SK-N-SH treated with all-trans-retinoic acid at 6 μM for 48 hours (cell line): ENCODE data around the gene GSTM3.

Experiments
- ATAC-seq: fragments of 200-7000 bp; cut with Tn5 transposase; 3 replicates; pipeline ENCODE4 v1.9.1; 2020; ENCODE audit warnings: mild to moderate bottlenecking, moderate library complexity
- ARNTL ChIP-seq: fragments of 450-650 bp; formaldehyde crosslinking; IDR thresholded peaks from 2 replicates; pipeline ENCODE4 v1.5.0; 2020; ENCODE audit warnings: low read depth, mild to moderate bottlenecking, moderate library complexity, borderline replicate concordance
- BACH2 ChIP-seq: fragments of 250-450 bp; sonication (Bioruptor Pico); IDR thresholded peaks from 2 replicates; pipeline ENCODE4 v1.9.0; 2021; ENCODE audit warnings: mild to moderate bottlenecking, borderline replicate concordance
- GLIS3 ChIP-seq: fragments of 250-450 bp; sonication (Bioruptor Pico); IDR thresholded peaks from 2 replicates; pipeline ENCODE4 v1.5.0; 2020; ENCODE audit warnings: mild to moderate bottlenecking, moderate library complexity
- OSR1 ChIP-seq: fragments of 250-450 bp; sonication (Bioruptor Pico); IDR thresholded peaks from 2 replicates; pipeline ENCODE4 v1.8.0; 2022; ENCODE audit warnings: moderate library complexity, mild to moderate bottlenecking, inconsistent platforms
- POU6F1 ChIP-seq: fragments of 250-450 bp; sonication (Bioruptor Pico); IDR thresholded peaks from 2 replicates; pipeline ENCODE4 v1.8.0; 2021; ENCODE audit warnings: low read depth, mild to moderate bottlenecking, moderate library complexity, borderline replicate concordance
- PPARA ChIP-seq: fragments of 250-450 bp; sonication (Bioruptor Pico); IDR thresholded peaks from 2 replicates; pipeline ENCODE4 v1.5.0; 2020; ENCODE audit warnings: mild to moderate bottlenecking, borderline replicate concordance
- RARB ChIP-seq: fragments of 250-450 bp; sonication (Bioruptor Pico); IDR thresholded peaks from 2 replicates; pipeline ENCODE4 v1.8.0; 2021; ENCODE audit warnings: mild to moderate bottlenecking, moderate library complexity
- SNAI2 ChIP-seq: fragments of 250-450 bp; sonication (Bioruptor Pico); IDR thresholded peaks from 2 replicates; pipeline ENCODE4 v1.5.0; 2020; ENCODE audit warnings: mild to moderate bottlenecking, moderate library complexity
- TCF4 ChIP-seq: fragments of 250-450 bp; sonication (Bioruptor Pico); IDR thresholded peaks from 2 replicates; pipeline ENCODE4 v1.8.0; 2021; ENCODE audit warnings: mild to moderate bottlenecking, moderate library complexity, borderline replicate concordance
- TOX ChIP-seq: fragments of 250-450 bp; sonication (Bioruptor Pico); IDR thresholded peaks from 2 replicates; pipeline ENCODE4 v1.8.0; 2021; ENCODE audit warnings: mild to moderate bottlenecking, moderate library complexity, borderline replicate concordance
- TSHZ2 ChIP-seq: fragments of 250-450 bp; sonication (Bioruptor Pico); IDR thresholded peaks from 2 replicates; pipeline ENCODE4 v1.5.0; 2020; ENCODE audit warnings: mild to moderate bottlenecking, moderate library complexity
- ZFP3 ChIP-seq: fragments of 250-450 bp; sonication (Bioruptor Pico); IDR thresholded peaks from 2 replicates; pipeline ENCODE4 v1.5.0; 2020; ENCODE audit warnings: mild to moderate bottlenecking, moderate library complexity
- ZFP30 ChIP-seq: fragments of 450-650 bp; formaldehyde crosslinking; IDR thresholded peaks from 2 replicates; pipeline ENCODE4 v1.5.0; 2022; ENCODE audit warnings: mild to moderate bottlenecking, moderate library complexity
- ZNF565 ChIP-seq: fragments of 450-650 bp; formaldehyde crosslinking; conservative IDR thresholded peaks from 2 replicates; pipeline ENCODE4 v1.5.0; 2020; ENCODE audit warnings: low read depth, mild to moderate bottlenecking, moderate library complexity
- TF ChIP-seq, protein P1 (sequence below): fragments of 250-450 bp; sonication (Bioruptor Pico); IDR thresholded peaks from 2 replicates; pipeline ENCODE4 v1.5.1; 2021; ENCODE audit warnings: mild to moderate bottlenecking, moderate library complexity
- TF ChIP-seq, protein P2 (sequence below): fragments of 250-450 bp; sonication (Bioruptor Pico); IDR thresholded peaks from 2 replicates; pipeline ENCODE4 v1.8.0; 2020; ENCODE audit warnings: mild to moderate bottlenecking, moderate library complexity, borderline replicate concordance
- TF ChIP-seq, protein P3 (sequence below): fragments of 250-450 bp; sonication (Bioruptor Pico); IDR thresholded peaks from 2 replicates; pipeline ENCODE4 v1.5.1; 2020; ENCODE audit warnings: low read depth, mild to moderate bottlenecking, moderate library complexity

GSTM3 gene

GRCh38 chr1:109716570-109717090 is 24.2 kb downstream of the GSTM3 start (continued):
- TF ChIP-seq OSR1 (CRISPR knock-in tag) = no peak
- TF ChIP-seq, protein P1, sequence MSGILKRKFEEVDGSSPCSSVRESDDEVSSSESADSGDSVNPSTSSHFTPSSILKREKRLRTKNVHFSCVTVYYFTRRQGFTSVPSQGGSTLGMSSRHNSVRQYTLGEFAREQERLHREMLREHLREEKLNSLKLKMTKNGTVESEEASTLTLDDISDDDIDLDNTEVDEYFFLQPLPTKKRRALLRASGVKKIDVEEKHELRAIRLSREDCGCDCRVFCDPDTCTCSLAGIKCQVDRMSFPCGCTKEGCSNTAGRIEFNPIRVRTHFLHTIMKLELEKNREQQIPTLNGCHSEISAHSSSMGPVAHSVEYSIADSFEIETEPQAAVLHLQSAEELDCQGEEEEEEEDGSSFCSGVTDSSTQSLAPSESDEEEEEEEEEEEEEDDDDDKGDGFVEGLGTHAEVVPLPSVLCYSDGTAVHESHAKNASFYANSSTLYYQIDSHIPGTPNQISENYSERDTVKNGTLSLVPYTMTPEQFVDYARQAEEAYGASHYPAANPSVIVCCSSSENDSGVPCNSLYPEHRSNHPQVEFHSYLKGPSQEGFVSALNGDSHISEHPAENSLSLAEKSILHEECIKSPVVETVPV = no peak
- TF ChIP-seq ZFP30 = no peak
- TF ChIP-seq, all 23 proteins: peak for 0

- no peak for TF ChIP-seq TCF4 (CRISPR knock-in tag)
- no peak for TF ChIP-seq GLIS3 (CRISPR knock-in tag)
- TF ChIP-seq, protein P2, sequence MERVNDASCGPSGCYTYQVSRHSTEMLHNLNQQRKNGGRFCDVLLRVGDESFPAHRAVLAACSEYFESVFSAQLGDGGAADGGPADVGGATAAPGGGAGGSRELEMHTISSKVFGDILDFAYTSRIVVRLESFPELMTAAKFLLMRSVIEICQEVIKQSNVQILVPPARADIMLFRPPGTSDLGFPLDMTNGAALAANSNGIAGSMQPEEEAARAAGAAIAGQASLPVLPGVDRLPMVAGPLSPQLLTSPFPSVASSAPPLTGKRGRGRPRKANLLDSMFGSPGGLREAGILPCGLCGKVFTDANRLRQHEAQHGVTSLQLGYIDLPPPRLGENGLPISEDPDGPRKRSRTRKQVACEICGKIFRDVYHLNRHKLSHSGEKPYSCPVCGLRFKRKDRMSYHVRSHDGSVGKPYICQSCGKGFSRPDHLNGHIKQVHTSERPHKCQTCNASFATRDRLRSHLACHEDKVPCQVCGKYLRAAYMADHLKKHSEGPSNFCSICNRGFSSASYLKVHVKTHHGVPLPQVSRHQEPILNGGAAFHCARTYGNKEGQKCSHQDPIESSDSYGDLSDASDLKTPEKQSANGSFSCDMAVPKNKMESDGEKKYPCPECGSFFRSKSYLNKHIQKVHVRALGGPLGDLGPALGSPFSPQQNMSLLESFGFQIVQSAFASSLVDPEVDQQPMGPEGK (CRISPR knock-in tag) = no peak
- no peak for TF ChIP-seq ZFP30
- TF ChIP-seq TSHZ2 (CRISPR knock-in tag) = no peak
- TF ChIP-seq ZFP3 = no peak
- TF ChIP-seq POU6F1 (CRISPR knock-in tag) = no peak
- no peak for TF ChIP-seq BACH2
- no peak for TF ChIP-seq ZNF565 (CRISPR knock-in tag)
- no peak for TF ChIP-seq SNAI2 (CRISPR knock-in tag)
- ATAC-seq = no peak
Measured at GRCh38 chr1:109716121-109716520, 24.7 kb downstream of the GSTM3 start.

GRCh38 chr1:109714661-109715372 is 26.0 kb downstream of the GSTM3 start:
- TF ChIP-seq TCF4 (CRISPR knock-in tag) (no peak), TOX (CRISPR knock-in tag) (no peak), ZFP30 (no peak), ZNF565 (CRISPR knock-in tag) (no peak), SNAI2 (CRISPR knock-in tag) (no peak)
- TF ChIP-seq, protein P2 (CRISPR knock-in tag) = no peak
- ATAC-seq = no peak

GRCh38 chr1:109713636-109714035 is 27.2 kb downstream of the GSTM3 start:
- TF ChIP-seq, protein P3, sequence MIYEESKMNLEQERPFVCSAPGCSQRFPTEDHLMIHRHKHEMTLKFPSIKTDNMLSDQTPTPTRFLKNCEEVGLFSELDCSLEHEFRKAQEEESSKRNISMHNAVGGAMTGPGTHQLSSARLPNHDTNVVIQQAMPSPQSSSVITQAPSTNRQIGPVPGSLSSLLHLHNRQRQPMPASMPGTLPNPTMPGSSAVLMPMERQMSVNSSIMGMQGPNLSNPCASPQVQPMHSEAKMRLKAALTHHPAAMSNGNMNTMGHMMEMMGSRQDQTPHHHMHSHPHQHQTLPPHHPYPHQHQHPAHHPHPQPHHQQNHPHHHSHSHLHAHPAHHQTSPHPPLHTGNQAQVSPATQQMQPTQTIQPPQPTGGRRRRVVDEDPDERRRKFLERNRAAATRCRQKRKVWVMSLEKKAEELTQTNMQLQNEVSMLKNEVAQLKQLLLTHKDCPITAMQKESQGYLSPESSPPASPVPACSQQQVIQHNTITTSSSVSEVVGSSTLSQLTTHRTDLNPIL = no peak
- no peak for TF ChIP-seq ZNF565 (CRISPR knock-in tag)
- no peak for TF ChIP-seq BACH2
- TF ChIP-seq POU6F1 (CRISPR knock-in tag) = no peak
- TF ChIP-seq SNAI2 (CRISPR knock-in tag) = no peak
- no peak for TF ChIP-seq RARB (CRISPR knock-in tag)
- no peak for TF ChIP-seq ARNTL (CRISPR knock-in tag)
- TF ChIP-seq PPARA (CRISPR knock-in tag) = no peak
- no peak for ATAC-seq
